DMS53 treated with DMSO at 0.1 percent for 48 hours (cell line): Measurements from ENCODE around the gene SLC26A4.
"Not testable (repeated sequence)": the region's sequence is repeated elsewhere in the genome, so short reads cannot be mapped to it uniquely, and the experiment has no call there.

Experiments used
- DNase-seq: peaks from one replicate; lab custom pipeline; 2025; ENCODE audit not compliant: unreplicated experiment; lab: John Stamatoyannopoulos, UW

The SLC26A4 gene

GRCh38 chr7:107660381-107661080 is at the start of gene SLC26A4:
TSS of gene SLC26A4 (plus strand) at chr7:107660828. CDS start at chr7:107661642, 814 bp downstream.
- no peak for DNase-seq

- no peak for DNase-seq
Measured at GRCh38 chr7:107613439-107613838, 47.2 kb upstream of the SLC26A4 start.

- DNase-seq = no peak
Measured at GRCh38 chr7:107613948-107614347, 46.7 kb upstream of the SLC26A4 start.

- no peak for DNase-seq
Measured at GRCh38 chr7:107614425-107614824, 46.2 kb upstream of the SLC26A4 start.

GRCh38 chr7:107615910-107616680 is 44.5 kb upstream of the SLC26A4 start:
- DNase-seq = no peak

GRCh38 chr7:107622429-107622828 is 38.2 kb upstream of the SLC26A4 start:
- DNase-seq = no peak

GRCh38 chr7:107622894-107623293 is 37.7 kb upstream of the SLC26A4 start:
- DNase-seq = no peak

GRCh38 chr7:107627002-107627401 is 33.6 kb upstream of the SLC26A4 start:
- no peak for DNase-seq

- DNase-seq = no peak
Measured at GRCh38 chr7:107628461-107629064, 32.1 kb upstream of the SLC26A4 start.

- no peak for DNase-seq
Measured at GRCh38 chr7:107630342-107630741, 30.3 kb upstream of the SLC26A4 start.

- no peak for DNase-seq
Measured at GRCh38 chr7:107631588-107632491, 28.8 kb upstream of the SLC26A4 start.

GRCh38 chr7:107632492-107632865 is 28.1 kb upstream of the SLC26A4 start:
- DNase-seq = no peak

GRCh38 chr7:107638594-107638993 is 22.0 kb upstream of the SLC26A4 start:
- no peak for DNase-seq

- not testable (repeated sequence) for DNase-seq
Measured at GRCh38 chr7:107639070-107639469, 21.6 kb upstream of the SLC26A4 start.

GRCh38 chr7:107641676-107642075 is 19.0 kb upstream of the SLC26A4 start:
- DNase-seq = no peak

- DNase-seq = no peak
Measured at GRCh38 chr7:107642501-107642900, 18.1 kb upstream of the SLC26A4 start.

GRCh38 chr7:107643407-107643806 is 17.2 kb upstream of the SLC26A4 start:
- no peak for DNase-seq

- DNase-seq = no peak
Measured at GRCh38 chr7:107643938-107644308, 16.7 kb upstream of the SLC26A4 start.

GRCh38 chr7:107644309-107644974 is 16.2 kb upstream of the SLC26A4 start:
- no peak for DNase-seq

GRCh38 chr7:107652642-107653041 is 8.0 kb upstream of the SLC26A4 start:
- no peak for DNase-seq

GRCh38 chr7:107658467-107658866 is 2.2 kb upstream of the SLC26A4 start:
- DNase-seq = no peak
